ENCODE data around the gene BTBD6.

- no peak for TF ChIP-seq EP300 (IDR thresholded peaks at IDR 0.05; ENCODE audit: borderline replicate concordance)
- no peak for TF ChIP-seq TAF1 (IDR thresholded peaks at IDR 0.05; ENCODE audit: low read depth)
- no peak for TF ChIP-seq YY1 (IDR thresholded peaks at IDR 0.05; ENCODE audit: low read depth)
- TF ChIP-seq MAX (IDR thresholded peaks at IDR 0.05): no peak
- TF ChIP-seq USF1 (IDR thresholded peaks at IDR 0.05): no peak
- TF ChIP-seq NFIC (IDR thresholded peaks at IDR 0.05): no peak
- TF ChIP-seq REST (IDR thresholded peaks at IDR 0.05; ENCODE audit: low read depth): no peak
- no peak for TF ChIP-seq RAD21 (IDR thresholded peaks at IDR 0.05; ENCODE audit: low read depth)
- no peak for TF ChIP-seq CREB1 (IDR thresholded peaks at IDR 0.05; ENCODE audit: low read depth)
- no peak for TF ChIP-seq EGR1 (IDR thresholded peaks at IDR 0.05)
These were observed 46.3 kb upstream of the BTBD6 start for GRCh38 chr14:105201925-105202513.
